Small intestine (tissue), 16 donors: ENCODE measurements around the gene VMO1. TPM values are rescaled to one million over a fixed set of nuclear protein-coding genes. Genes with fewer than 3 reads are reported as not detected.
A peak's percentile ranks its signal among the peaks of the same experiment; 100 is the strongest.
"Not testable (repeated sequence)": the region's sequence is repeated elsewhere in the genome, so short reads cannot be mapped to it uniquely, and the experiment has no call there.

Experiments used
- DNase-seq, 2 donors: peaks; one replicate each; pipeline versions ENCODE4 v3.0.0 to v3.0.0-alpha.2; 2013
- FAIRE-seq: peaks from 2 replicates; lab custom pipeline; 2012; peaks lifted over from hg19 to GRCh38; lab: Jason Lieb, UNC
- H3K27ac ChIP-seq, 3 donors: one replicate each; pipeline ENCODE4 v1.5.1; 2013; ENCODE audit warnings: low read length in 2 of 3, mild to moderate bottlenecking in 2 of 3, control low read depth in 1 of 3, inconsistent platforms in 1 of 3, low read depth in 1 of 3, moderate library complexity in 1 of 3
- H3K27me3 ChIP-seq, 3 donors: one replicate each; pipeline ENCODE4 v1.6.1; 2013; ENCODE audit warnings: low read length in 3 of 3, inconsistent platforms in 1 of 3; ENCODE audit not compliant: control insufficient read depth in 3 of 3, insufficient read depth in 3 of 3
- H3K36me3 ChIP-seq, 3 donors: one replicate each; pipeline ENCODE4 v1.6.1; 2013; ENCODE audit warnings: low read length in 3 of 3, inconsistent platforms in 1 of 3, low read depth in 1 of 3, mild to moderate bottlenecking in 1 of 3, moderate library complexity in 1 of 3; ENCODE audit not compliant: control insufficient read depth in 3 of 3, insufficient read depth in 2 of 3
- H3K4me1 ChIP-seq, 3 donors: one replicate each; pipeline ENCODE4 v1.6.1; 2013; ENCODE audit warnings: low read length in 2 of 3, inconsistent platforms in 1 of 3, low read depth in 1 of 3, mild to moderate bottlenecking in 1 of 3, moderate library complexity in 1 of 3; ENCODE audit not compliant: control insufficient read depth in 3 of 3, insufficient read depth in 2 of 3
- H3K4me3 ChIP-seq, 3 donors: one replicate each; pipeline ENCODE4 v1.5.1; 2013; ENCODE audit warnings: low read length in 3 of 3, control low read depth in 1 of 3, inconsistent platforms in 1 of 3, low read depth in 1 of 3, mild to moderate bottlenecking in 1 of 3, moderate library complexity in 1 of 3
- H3K9me3 ChIP-seq, 2 donors: one replicate each; pipeline ENCODE4 v1.6.1; 2013; ENCODE audit warnings: low read depth in 1 of 2, low read length in 1 of 2; ENCODE audit not compliant: control insufficient read depth in 2 of 2, insufficient read depth in 1 of 2
- WGBS, 3 donors: extraction: QIAGEN DNeasy Blood & Tissue Kit; methylation state at CpG; one replicate each; pipeline ENCODE4 v1.1.7; 2013; 5-methylcytosine and 5-hydroxymethylcytosine counted together
- long read RNA-seq, 10 donors: transcript quantifications; one replicate each; lab custom pipeline, GENCODE V29; 2026
- polyA plus RNA-seq, 4 donors: library from polyadenylated mRNA; stranded (reverse) in 3 of 4; unstranded in 1 of 4; fragments of 200-250 nt in 3 of 4; fragments of 120-200 nt in 1 of 4; gene quantifications; one replicate each; pipeline versions ENCODE4 v1.2.1 to v1.2.3, GENCODE V29; 2013
- donor health status: healthy with polysubstance abuse.
- donor health status: control.
- donor health status: control.
- donor health status: Bipolar disorder and iron deficiency.
- donor health status: healthy.

Gene VMO1
- 1 to 10 TPM; 1.3 to 6.9 (median 4.2) TPM for polyA plus RNA-seq
- long read RNA-seq, donor 1: 0 reads
- long read RNA-seq, donor 2, partial matches to known transcripts: 0 of 1 reads
- long read RNA-seq, donor 2, other reads (novel, unspliced or antisense): 0 of 1 reads
- long read RNA-seq, donor 3, partial matches to known transcripts: 18 of 52 reads
- long read RNA-seq, donor 3, other reads (novel, unspliced or antisense): 33 of 52 reads
- long read RNA-seq, donor 4: 0 reads
- long read RNA-seq, donor 5: 0 reads
- long read RNA-seq, donor 6, partial matches to known transcripts: 0 of 3 reads
- long read RNA-seq, donor 6, other reads (novel, unspliced or antisense): 0 of 3 reads
- long read RNA-seq, donor 7: 0 reads
- long read RNA-seq, donor 8, partial matches to known transcripts: 17 of 17 reads
- long read RNA-seq, donor 8, other reads (novel, unspliced or antisense): 0 of 17 reads
- long read RNA-seq, donor 9, partial matches to known transcripts: 0 of 1 reads
- long read RNA-seq, donor 9, other reads (novel, unspliced or antisense): 0 of 1 reads
- long read RNA-seq, donor 10: 0 reads

DNA sequence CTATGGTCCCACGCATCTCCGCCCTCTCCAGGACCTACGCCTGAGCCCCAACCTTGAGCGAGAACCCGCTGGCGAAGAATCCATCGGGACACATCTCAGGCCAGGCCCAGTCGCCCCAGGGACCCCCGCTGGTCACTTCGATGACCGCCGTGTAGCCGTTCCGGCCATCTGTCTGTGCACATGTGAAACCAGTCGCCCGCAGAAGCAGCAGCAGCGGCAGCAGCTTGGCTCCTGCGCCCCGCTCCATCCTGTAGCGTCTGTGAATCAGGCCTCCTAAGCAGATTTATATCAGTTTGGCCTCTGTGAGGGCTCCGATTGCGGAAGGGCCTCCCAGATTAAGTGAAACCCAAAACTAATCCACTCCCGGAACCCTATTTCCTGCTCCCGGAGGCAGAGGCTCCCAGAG, at the start of gene VMO1:
Gene VMO1 (minus strand): TSS at position 259 of the 406 bp plus-strand sequence. CDS start 12 bp downstream, at position 247.
- H3K9me3 ChIP-seq: peaks cover 0 to 6% of the 10 kb centered on the region in 2 donors
- FAIRE-seq (no peak), DNase-seq (peak in 1 of 2 donors; percentile 43)
- peaks cover 0 to 12% (median 0%) of the 10 kb centered on the region in 3 donors for H3K36me3 ChIP-seq
- H3K27ac ChIP-seq: peak within 1 kb of the TSS; percentile 12 to 99 (median 98)
- peaks cover 0 to 46% (median 10%) of the 10 kb centered on the region in 3 donors for H3K27me3 ChIP-seq
- 13 to 68% (median 59%) methylated on average over 24 of the region's 24 CpGs for WGBS, 3 donors
- H3K4me3 ChIP-seq: peak within 1 kb of the TSS in 1 of 3 donors; percentile 6
- peaks cover 0 to 38% (median 10%) of the 10 kb centered on the region in 3 donors for H3K4me1 ChIP-seq

DNA sequence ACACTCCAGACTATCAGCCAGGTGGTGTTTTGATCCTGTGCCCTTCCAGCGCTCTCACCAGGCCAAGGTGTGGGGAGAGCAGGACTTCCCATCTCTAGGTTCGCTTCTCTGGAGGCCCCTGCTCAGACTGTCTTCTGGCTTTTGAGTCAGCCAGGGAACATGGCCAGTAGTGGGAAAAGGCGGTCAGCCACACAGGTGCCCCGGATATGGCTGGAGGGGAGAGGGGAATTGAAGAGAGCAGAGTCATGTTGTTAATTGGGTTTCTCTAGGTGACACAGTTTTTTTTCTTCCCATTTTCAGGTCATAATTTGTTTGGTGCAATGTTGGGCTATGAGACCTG, 48.5 kb upstream of the VMO1 start:
- Histone ChIP-seq H3K4me1 (peaks cover 3 to 32% (median 10%) of the 10 kb centered on the region in 3 donors), H3K9me3 (no peaks in the 10 kb centered on the region), H3K27me3 (no peaks in the 10 kb centered on the region), H3K27ac (peak overlapping the region; percentile 86 to 97 (median 95)), H3K4me3 (peak overlapping the region in 2 of 3 donors; percentile 56 to 90), H3K36me3 (peaks cover 0 to 22% (median 7%) of the 10 kb centered on the region in 3 donors)
- WGBS, 3 donors: 24 to 49% (median 28%) methylated on average over 4 of the region's 4 CpGs
- FAIRE-seq (no peak), DNase-seq (peak in 1 of 2 donors; percentile 50)

DNA sequence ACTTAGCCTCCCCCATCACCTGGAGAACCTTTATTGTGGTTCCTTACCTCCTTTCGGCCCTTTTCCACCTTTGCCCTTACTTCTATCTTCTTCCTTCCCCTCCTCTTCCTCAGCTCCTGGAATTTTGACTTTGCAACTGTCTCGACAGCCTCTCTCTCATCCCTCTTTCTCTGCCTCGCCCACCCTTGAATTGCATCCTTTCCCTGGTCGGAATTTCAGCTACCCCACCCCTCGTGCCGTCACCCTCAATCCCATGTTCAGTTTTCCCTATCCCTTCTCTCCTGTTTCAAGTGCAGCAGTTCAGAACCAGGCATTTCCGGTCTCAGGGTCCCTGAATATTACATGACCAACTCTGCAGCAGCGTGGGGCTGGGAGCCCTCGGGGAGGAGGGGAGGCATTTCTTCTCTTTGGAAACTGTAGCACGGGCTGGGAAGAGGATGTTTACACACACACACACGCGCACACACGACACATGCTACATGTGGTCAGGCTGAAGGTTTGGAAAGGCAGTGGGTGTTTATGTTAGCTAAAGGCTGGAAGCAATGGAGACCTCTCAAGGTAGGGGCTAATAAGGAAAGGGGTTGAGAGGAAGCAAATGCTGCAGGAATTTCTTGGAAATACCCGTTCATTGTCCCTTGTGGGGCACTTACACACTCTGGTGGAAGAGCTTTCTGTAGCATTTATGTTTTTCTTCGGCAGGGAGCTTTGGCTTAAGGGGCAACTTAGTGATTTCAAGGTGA, 47.9 kb upstream of the VMO1 start:
- WGBS, 3 donors: 2 to 5% (median 5%) methylated on average over 15 of the region's 15 CpGs
- Histone ChIP-seq H3K4me3 (peak overlapping the region; percentile 56 to 93 (median 90)), H3K36me3 (peaks cover 0 to 22% (median 7%) of the 10 kb centered on the region in 3 donors), H3K9me3 (no peaks in the 10 kb centered on the region), H3K27ac (peak overlapping the region; percentile 86 to 97 (median 95)), H3K27me3 (no peaks in the 10 kb centered on the region), H3K4me1 (peaks cover 3 to 32% (median 10%) of the 10 kb centered on the region in 3 donors)
- FAIRE-seq: no peak
- peak; percentile 49 to 71 for DNase-seq

DNA sequence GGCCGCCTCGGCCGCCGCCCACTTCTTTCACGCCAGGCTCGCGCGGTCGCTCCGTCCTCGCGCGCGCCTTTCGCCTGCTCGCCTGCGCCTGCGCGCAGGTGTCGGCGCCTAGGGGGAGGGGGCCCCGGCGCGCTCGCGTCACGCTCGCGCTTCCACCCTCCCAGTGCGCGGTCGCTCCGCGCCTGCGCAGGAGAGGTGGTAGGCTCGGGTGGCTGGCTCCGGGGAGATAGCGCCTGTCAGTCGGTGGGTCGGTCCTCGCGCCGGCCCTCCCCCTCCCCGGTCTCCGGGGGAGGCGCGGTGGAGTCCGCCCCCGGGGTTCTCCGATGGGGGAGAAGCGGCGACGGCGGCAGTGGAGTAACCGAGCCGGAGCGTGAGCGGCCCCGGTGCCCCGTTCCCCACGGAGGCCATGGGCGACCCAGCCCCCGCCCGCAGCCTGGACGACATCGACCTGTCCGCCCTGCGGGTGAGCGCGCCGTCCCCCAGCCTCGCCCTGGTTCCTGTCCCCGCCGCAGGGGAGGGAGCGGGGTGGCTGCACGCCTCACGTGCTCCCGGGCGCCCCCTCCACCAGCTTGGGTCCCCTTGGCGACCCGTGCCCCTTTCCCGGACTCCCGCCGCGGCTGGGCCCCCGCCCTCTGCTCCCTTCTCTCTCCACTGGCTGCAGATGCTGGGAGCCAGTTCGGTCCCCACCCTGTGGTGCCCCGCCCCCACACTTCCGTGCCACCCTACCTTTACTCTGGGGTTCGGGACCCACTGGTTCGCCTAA, 47.2 kb upstream of the VMO1 start, which contains the start of gene MINK1:
Gene MINK1 (plus strand): TSS at position 163 of the 763 bp plus-strand sequence. CDS start 244 bp downstream, at position 407.
- DNase-seq (peak; percentile 96 to 98), FAIRE-seq (no peak)
- Histone ChIP-seq H3K4me1 (peaks cover 3 to 28% (median 10%) of the 10 kb centered on the region in 3 donors), H3K27me3 (no peaks in the 10 kb centered on the region), H3K27ac (peak within 1 kb of the TSS; percentile 86 to 97 (median 95)), H3K9me3 (no peaks in the 10 kb centered on the region), H3K36me3 (peaks cover 0 to 21% (median 7%) of the 10 kb centered on the region in 3 donors), H3K4me3 (peak within 1 kb of the TSS; percentile 56 to 93 (median 90))
- 0 to 1% (median 0%) methylated on average over 37 to 91 of the region's 91 CpGs for WGBS, 3 donors

- not testable (repeated sequence) for DNase-seq, H3K27me3 ChIP-seq, FAIRE-seq, H3K9me3 ChIP-seq
- Histone ChIP-seq H3K4me3 (peak overlapping the region; percentile 25 to 90 (median 56)), H3K4me1 (peaks cover 3 to 25% (median 10%) of the 10 kb centered on the region in 3 donors), H3K27ac (peak overlapping the region in 2 of 3 donors; percentile 81 to 97), H3K36me3 (peaks cover 0 to 17% (median 3%) of the 10 kb centered on the region in 3 donors)
- 0% methylated on average over 9 to 12 of the region's 17 CpGs for WGBS, 3 donors
These were observed 46.6 kb upstream of the VMO1 start for GRCh38 chr17:4832829-4833177.

GRCh38 chr17:4827399-4827798, 41.2 kb upstream of the VMO1 start:
- Histone ChIP-seq H3K27ac (no peak overlapping the region), H3K4me1 (peaks cover 0 to 4% (median 0%) of the 10 kb centered on the region in 3 donors), H3K9me3 (no peaks in the 10 kb centered on the region), H3K27me3 (no peaks in the 10 kb centered on the region), H3K4me3 (no peak overlapping the region), H3K36me3 (peaks cover 0 to 11% (median 0%) of the 10 kb centered on the region in 3 donors)
- FAIRE-seq (no peak), DNase-seq (no peak)
- WGBS, 3 donors: 72 to 77% (median 74%) methylated on average over 8 of the region's 8 CpGs

GRCh38 chr17:4823373-4824089, 37.4 kb upstream of the VMO1 start:
- no peak for FAIRE-seq
- Histone ChIP-seq H3K27ac (no peak overlapping the region), H3K4me3 (no peak overlapping the region), H3K27me3 (no peaks in the 10 kb centered on the region), H3K4me1 (peaks cover 0 to 4% (median 0%) of the 10 kb centered on the region in 3 donors), H3K9me3 (no peaks in the 10 kb centered on the region), H3K36me3 (peaks cover 0 to 31% (median 0%) of the 10 kb centered on the region in 3 donors)
- DNase-seq: no peak
- WGBS, 3 donors: 31 to 64% (median 53%) methylated on average over 12 of the region's 12 CpGs
